Mesenchymal stem cell (in vitro differentiated cells and primary cell): ENCODE data around the gene S100A14.
A peak's percentile ranks its signal among the peaks of the same experiment; 100 is the strongest.

Experiments used
- DNase-seq: peaks from one replicate; pipeline ENCODE4 v3.0.0-alpha.2; 2013
- H2AFZ ChIP-seq: one replicate; pipeline ENCODE4 v1.6.1; 2013; ENCODE audit warnings: low read depth, mild to moderate bottlenecking, control low read depth, inconsistent platforms, low read length, moderate library complexity
- H2AK5ac ChIP-seq: 2 replicates; pipeline ENCODE4 v1.6.1; 2013; ENCODE audit warnings: low read length, moderate library complexity, mild to moderate bottlenecking, inconsistent platforms; ENCODE audit not compliant: severe bottlenecking
- H2BK120ac ChIP-seq: one replicate; pipeline ENCODE4 v1.6.1; 2013; ENCODE audit warnings: low read depth, mild to moderate bottlenecking, inconsistent platforms, low read length, moderate library complexity
- H2BK12ac ChIP-seq, 2 experiments: one replicate each; pipeline ENCODE4 v1.6.1; 2013; ENCODE audit warnings: inconsistent platforms in 2 of 2, low read length in 2 of 2, mild to moderate bottlenecking in 2 of 2, moderate library complexity in 2 of 2, control low read depth in 1 of 2
- H2BK15ac ChIP-seq: one replicate; pipeline ENCODE4 v1.6.1; 2013; ENCODE audit warnings: mild to moderate bottlenecking, low read depth, inconsistent platforms; ENCODE audit not compliant: poor library complexity, severe bottlenecking
- H2BK5ac ChIP-seq: 2 replicates; pipeline ENCODE4 v1.6.1; 2013; ENCODE audit warnings: low read depth, mild to moderate bottlenecking, low read length, control low read depth, inconsistent platforms; ENCODE audit not compliant: poor library complexity, severe bottlenecking
- H3K14ac ChIP-seq, 2 experiments: one replicate each; pipeline ENCODE4 v1.6.1; 2013; ENCODE audit warnings: inconsistent platforms in 2 of 2, low read length in 2 of 2, control low read depth in 1 of 2, mild to moderate bottlenecking in 1 of 2, moderate library complexity in 1 of 2
- H3K18ac ChIP-seq, 2 experiments: one replicate each; pipeline ENCODE4 v1.6.1; 2013; ENCODE audit warnings: inconsistent platforms in 2 of 2, low read length in 2 of 2, control low read depth in 1 of 2, low read depth in 1 of 2, mild to moderate bottlenecking in 1 of 2
- H3K23ac ChIP-seq, 2 experiments: one replicate each; pipeline ENCODE4 v1.6.1; 2013; ENCODE audit warnings: inconsistent platforms in 2 of 2, low read length in 2 of 2, mild to moderate bottlenecking in 2 of 2, moderate library complexity in 2 of 2, control low read depth in 1 of 2
- H3K27ac ChIP-seq: 2 replicates; pipeline ENCODE4 v1.5.1; 2013; ENCODE audit warnings: mild to moderate bottlenecking, moderate library complexity, low read length, control low read depth, inconsistent platforms; ENCODE audit not compliant: poor library complexity, severe bottlenecking
- H3K27me3 ChIP-seq, 2 experiments: 2 replicates each; pipeline versions ENCODE4 v1.6.1 to v1.7.0; 2013; ENCODE audit warnings: low read length in 2 of 2, mild to moderate bottlenecking in 2 of 2, moderate library complexity in 2 of 2, control low read depth in 1 of 2, inconsistent platforms in 1 of 2; ENCODE audit not compliant: control insufficient read depth in 1 of 2, insufficient read depth in 1 of 2
- H3K36me3 ChIP-seq, 2 experiments: 2 replicates each; pipeline versions ENCODE4 v1.6.1 to v1.7.0; 2013; ENCODE audit warnings: low read length in 2 of 2, control low read depth in 1 of 2, inconsistent platforms in 1 of 2, low read depth in 1 of 2, mild to moderate bottlenecking in 1 of 2; ENCODE audit not compliant: insufficient read depth in 2 of 2, control insufficient read depth in 1 of 2
- H3K4ac ChIP-seq, 2 experiments: one replicate each; pipeline ENCODE4 v1.6.1; 2013; ENCODE audit warnings: inconsistent platforms in 2 of 2, low read length in 2 of 2, mild to moderate bottlenecking in 2 of 2, moderate library complexity in 2 of 2, control low read depth in 1 of 2, low read depth in 1 of 2
- H3K4me1 ChIP-seq: 2 replicates; pipeline ENCODE4 v1.6.1; 2013; ENCODE audit warnings: low read depth, low read length, control low read depth; ENCODE audit not compliant: control insufficient read depth, insufficient read depth
- H3K4me2 ChIP-seq: 2 replicates; pipeline ENCODE4 v1.6.1; 2013; ENCODE audit warnings: low read length, mild to moderate bottlenecking, inconsistent platforms; ENCODE audit not compliant: poor library complexity, severe bottlenecking
- H3K4me3 ChIP-seq, 2 experiments: 2 replicates each; pipeline versions ENCODE4 v1.5.1 to v1.7.0; 2013; ENCODE audit warnings: low read length in 2 of 2, mild to moderate bottlenecking in 2 of 2, control low read depth in 1 of 2, low read depth in 1 of 2; ENCODE audit not compliant: insufficient read depth in 1 of 2
- H3K79me1 ChIP-seq: replicated peaks from 2 replicates; pipeline ENCODE4 v1.6.1; 2013; ENCODE audit warnings: mild to moderate bottlenecking, control low read depth, low read length, inconsistent platforms; ENCODE audit not compliant: poor library complexity, severe bottlenecking
- H3K9ac ChIP-seq: 2 replicates; pipeline ENCODE4 v1.7.0; 2013; ENCODE audit warnings: mild to moderate bottlenecking, low read length, moderate library complexity
- H3K9me3 ChIP-seq: 2 replicates; pipeline ENCODE4 v1.7.0; 2013; ENCODE audit warnings: mild to moderate bottlenecking, low read length; ENCODE audit not compliant: control insufficient read depth
- H4K8ac ChIP-seq: one replicate; pipeline ENCODE4 v1.6.1; 2013; ENCODE audit warnings: inconsistent platforms, mild to moderate bottlenecking, low read length, moderate library complexity
- H4K91ac ChIP-seq: one replicate; pipeline ENCODE4 v1.6.1; 2013; ENCODE audit warnings: mild to moderate bottlenecking, low read length, inconsistent platforms
- WGBS: methylation state at CpG from one replicate; pipeline ENCODE4 v1.1.7; 2013; ENCODE audit warnings: mixed read lengths; 5-methylcytosine and 5-hydroxymethylcytosine counted together

The S100A14 gene

DNA sequence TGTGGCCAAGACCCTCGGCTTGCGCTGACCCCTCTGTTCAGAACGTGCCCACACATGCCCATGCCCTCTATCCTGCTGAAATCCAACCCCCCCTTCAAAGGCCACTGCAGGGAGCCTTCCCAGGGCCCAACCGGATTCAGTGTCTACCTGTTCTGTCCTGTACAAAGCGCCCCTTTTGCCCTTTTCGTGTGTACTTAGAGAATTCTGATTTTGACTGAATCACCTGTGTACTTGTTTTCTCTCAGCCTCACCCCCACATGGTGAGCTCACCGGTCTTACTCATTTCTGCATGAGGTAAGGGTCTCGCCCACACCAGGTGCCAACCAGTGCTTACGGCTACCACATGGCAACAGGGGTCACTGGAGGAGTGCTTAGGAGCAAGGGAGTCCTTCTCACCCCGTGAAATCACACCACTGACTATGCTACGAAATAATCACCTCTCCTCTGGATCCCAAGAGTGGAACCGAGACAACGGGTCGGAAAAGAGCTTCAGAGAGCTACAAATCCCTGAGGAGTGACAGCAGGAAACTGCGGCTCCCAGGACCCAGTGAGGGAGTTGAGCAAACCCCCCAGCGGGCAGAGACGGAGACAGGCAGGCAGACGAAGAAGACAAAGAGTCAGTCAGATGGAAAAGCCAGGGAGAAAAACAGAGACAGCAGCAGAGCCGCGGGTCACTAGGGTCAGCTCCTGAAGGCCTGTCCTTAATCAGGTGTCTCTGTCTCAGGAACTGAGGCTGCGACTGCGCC lies 48.3 kb downstream of the S100A14 start:
- peak overlapping the region; percentile 2 for H3K4me2 ChIP-seq
- H3K9ac ChIP-seq: peak overlapping the region; percentile 89
- peak overlapping the region; percentile 79 to 96 for H3K18ac ChIP-seq
- peaks cover 45% of the 10 kb centered on the region for H3K4me1 ChIP-seq
- DNase-seq: peak; percentile 62
- 57% methylated on average over 22 of the region's 22 CpGs for WGBS
- peak overlapping the region; percentile 30 for H2AFZ ChIP-seq
- no peaks in the 10 kb centered on the region for H3K9me3 ChIP-seq
- H4K8ac ChIP-seq: peak overlapping the region; percentile 92
- H3K79me1 ChIP-seq: peaks cover 11% of the 10 kb centered on the region
- H2BK12ac ChIP-seq: peak overlapping the region; percentile 97
- peak overlapping the region; percentile 94 for H4K91ac ChIP-seq
- H3K4ac ChIP-seq: peak overlapping the region; percentile 86 to 95
- peak overlapping the region; percentile 98 for H3K27ac ChIP-seq
- H3K23ac ChIP-seq: no peak overlapping the region
- H2AK5ac ChIP-seq: peak overlapping the region; percentile 95
- peak overlapping the region; percentile 93 for H2BK5ac ChIP-seq
- H3K4me3 ChIP-seq: peak overlapping the region in 1 of 2 experiments; percentile 71
- H2BK120ac ChIP-seq: peak overlapping the region; percentile 36
- H3K36me3 ChIP-seq: no peaks in the 10 kb centered on the region
- no peaks in the 10 kb centered on the region for H3K27me3 ChIP-seq
- peak overlapping the region in 1 of 2 experiments; percentile 88 for H3K14ac ChIP-seq
- H2BK15ac ChIP-seq: peak overlapping the region; percentile 85

DNA sequence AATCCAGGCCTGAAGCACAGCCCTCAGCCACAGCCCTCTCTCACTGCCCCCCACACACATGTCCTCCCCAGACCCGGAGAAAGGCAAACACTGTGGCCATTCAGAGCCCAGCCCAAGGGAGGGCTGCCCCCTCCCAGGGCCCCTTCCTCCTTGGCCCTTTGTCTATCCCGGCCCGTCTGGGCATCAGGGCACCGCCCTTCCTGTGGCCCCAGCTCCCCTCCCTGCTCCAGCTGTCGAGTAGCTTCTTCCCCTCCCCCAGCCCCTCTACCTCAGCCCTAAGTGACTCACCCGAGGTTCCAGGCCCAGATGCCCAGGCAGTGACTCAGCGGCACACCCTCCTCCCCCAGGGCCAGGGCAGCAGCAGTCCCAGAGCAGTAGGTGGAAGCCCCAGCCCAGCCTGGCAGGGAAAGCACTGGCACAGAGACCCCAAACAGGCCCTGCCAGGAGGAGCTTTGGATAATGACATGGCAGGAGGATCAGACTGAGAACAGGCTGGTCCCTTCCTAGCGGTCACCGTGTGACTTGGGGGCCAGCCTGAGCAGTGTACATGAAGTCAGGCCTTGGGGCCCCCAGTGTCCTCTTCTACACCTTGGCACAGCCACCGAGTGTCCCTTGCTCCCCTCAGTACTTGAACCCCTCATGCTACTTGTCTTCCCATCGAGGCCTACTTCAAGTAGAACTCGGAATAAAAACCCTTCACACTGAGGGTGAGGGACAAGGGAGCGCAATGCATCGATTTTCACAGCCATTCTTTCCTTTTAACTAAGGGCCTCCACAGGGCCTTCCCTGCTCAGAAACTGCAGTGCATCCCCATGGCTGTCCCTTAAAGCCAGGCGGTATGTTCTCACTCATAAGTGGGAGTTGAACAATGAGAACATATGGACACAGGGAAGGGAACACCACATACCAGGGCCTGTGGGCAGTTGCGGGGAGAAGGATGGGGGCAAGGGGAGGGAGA lies 49.4 kb downstream of the S100A14 start:
- no peaks in the 10 kb centered on the region for H3K36me3 ChIP-seq
- H2AFZ ChIP-seq: no peak overlapping the region
- no peaks in the 10 kb centered on the region for H3K9me3 ChIP-seq
- H2BK12ac ChIP-seq: peak overlapping the region; percentile 94 to 100
- peak overlapping the region; percentile 91 to 99 for H3K18ac ChIP-seq
- peaks cover 11% of the 10 kb centered on the region for H3K79me1 ChIP-seq
- H3K9ac ChIP-seq: peak overlapping the region; percentile 89
- H3K14ac ChIP-seq: peak overlapping the region in 1 of 2 experiments; percentile 89
- H3K4me1 ChIP-seq: peaks cover 45% of the 10 kb centered on the region
- peak overlapping the region in 1 of 2 experiments; percentile 58 for H3K4me3 ChIP-seq
- H3K23ac ChIP-seq: peak overlapping the region in 1 of 2 experiments; percentile 46
- H3K27me3 ChIP-seq: no peaks in the 10 kb centered on the region
- 24% methylated on average over 16 of the region's 16 CpGs for WGBS
- H2BK5ac ChIP-seq: peak overlapping the region; percentile 99
- peak; percentile 98 for DNase-seq
- peak overlapping the region; percentile 98 for H3K27ac ChIP-seq
- peak overlapping the region; percentile 99 for H2AK5ac ChIP-seq
- H2BK15ac ChIP-seq: peak overlapping the region; percentile 45
- H4K91ac ChIP-seq: peak overlapping the region; percentile 98
- no peak overlapping the region for H3K4me2 ChIP-seq
- peak overlapping the region; percentile 90 for H4K8ac ChIP-seq
- H3K4ac ChIP-seq: peak overlapping the region; percentile 96 to 100
- peak overlapping the region; percentile 99 for H2BK120ac ChIP-seq

- Histone ChIP-seq H4K91ac (peak within 1 kb of the TSS; percentile 100), H3K14ac (peak within 1 kb of the TSS in 1 of 2 experiments; percentile 89), H3K9me3 (no peaks in the 10 kb centered on the region), H3K27me3 (no peaks in the 10 kb centered on the region), H3K23ac (peak within 1 kb of the TSS in 1 of 2 experiments; percentile 46), H2AK5ac (peak within 1 kb of the TSS; percentile 99), H3K4me1 (peaks cover 48% of the 10 kb centered on the region), H3K36me3 (peaks cover 0 to 3% of the 10 kb centered on the region in 2 experiments), H3K18ac (peak within 1 kb of the TSS; percentile 91 to 99), H3K4me2 (no peak within 1 kb of the TSS), H2BK5ac (peak within 1 kb of the TSS; percentile 99), H2BK15ac (peak within 1 kb of the TSS; percentile 92), H3K4me3 (peak within 1 kb of the TSS in 1 of 2 experiments; percentile 58), H2AFZ (no peak within 1 kb of the TSS), H4K8ac (peak within 1 kb of the TSS; percentile 100), H2BK120ac (peak within 1 kb of the TSS; percentile 99), H3K9ac (peak within 1 kb of the TSS; percentile 89), H3K79me1 (peaks cover 11% of the 10 kb centered on the region), H3K27ac (peak within 1 kb of the TSS; percentile 98), H3K4ac (peak within 1 kb of the TSS; percentile 96 to 100), H2BK12ac (peak within 1 kb of the TSS; percentile 100)
- peak; percentile 97 for DNase-seq
- WGBS: 10% methylated on average over 8 of the region's 8 CpGs
These were observed 50.4 kb downstream of the S100A14 start, which contains the start of gene S100A2 for GRCh38 chr1:153565529-153566374. TSS of gene S100A2 (minus strand) at chr1:153565844. CDS start at chr1:153563877, 1,967 bp downstream.
